ENCODE data around the gene PDE4D.
"Not testable (repeated sequence)": the region's sequence is repeated elsewhere in the genome, so short reads cannot be mapped to it uniquely, and the experiment has no call there.

The PDE4D gene

DNA sequence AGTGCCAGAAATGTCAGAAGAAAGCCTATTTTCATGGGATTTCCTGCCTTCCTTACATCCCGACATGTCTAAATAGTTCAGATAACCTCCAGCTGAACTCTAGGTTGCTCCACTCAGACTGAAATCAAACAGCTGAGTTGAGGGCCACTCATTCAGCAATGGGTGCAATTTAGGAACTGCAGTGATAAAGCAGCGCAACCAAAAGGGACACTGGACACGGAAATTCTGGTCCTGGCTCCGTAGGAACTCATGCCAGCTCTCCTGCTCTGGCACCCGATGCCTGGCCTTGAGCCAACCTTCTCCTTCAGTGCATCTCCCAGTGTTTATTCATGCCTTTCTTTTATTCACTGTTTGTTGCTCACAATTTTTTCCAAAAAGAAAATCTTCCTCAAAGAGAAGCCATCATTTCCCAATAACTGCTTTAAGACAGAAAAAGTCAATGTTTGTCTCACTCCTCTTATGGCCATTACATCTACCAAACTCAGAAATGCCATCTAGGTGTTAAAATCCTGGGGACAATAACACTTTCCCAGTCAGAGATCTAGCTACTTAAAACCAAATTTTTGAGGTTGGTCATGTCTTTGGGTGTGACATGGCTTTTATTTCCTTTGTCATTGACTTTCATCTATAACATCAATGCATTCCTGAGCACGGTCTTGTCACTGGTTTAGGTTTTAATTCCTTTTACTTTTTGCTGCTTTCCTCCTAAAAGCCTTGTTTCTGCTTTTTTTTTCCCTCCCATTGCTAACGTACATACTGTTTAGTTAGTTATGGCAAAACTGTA, 126.9 kb downstream of the PDE4D start:
- DNase-seq (ENCODE audit: low read depth) = no peak
- no peak overlapping the region for H3K4me3 ChIP-seq (ENCODE audit: low read length)
- TF ChIP-seq, protein P1, sequence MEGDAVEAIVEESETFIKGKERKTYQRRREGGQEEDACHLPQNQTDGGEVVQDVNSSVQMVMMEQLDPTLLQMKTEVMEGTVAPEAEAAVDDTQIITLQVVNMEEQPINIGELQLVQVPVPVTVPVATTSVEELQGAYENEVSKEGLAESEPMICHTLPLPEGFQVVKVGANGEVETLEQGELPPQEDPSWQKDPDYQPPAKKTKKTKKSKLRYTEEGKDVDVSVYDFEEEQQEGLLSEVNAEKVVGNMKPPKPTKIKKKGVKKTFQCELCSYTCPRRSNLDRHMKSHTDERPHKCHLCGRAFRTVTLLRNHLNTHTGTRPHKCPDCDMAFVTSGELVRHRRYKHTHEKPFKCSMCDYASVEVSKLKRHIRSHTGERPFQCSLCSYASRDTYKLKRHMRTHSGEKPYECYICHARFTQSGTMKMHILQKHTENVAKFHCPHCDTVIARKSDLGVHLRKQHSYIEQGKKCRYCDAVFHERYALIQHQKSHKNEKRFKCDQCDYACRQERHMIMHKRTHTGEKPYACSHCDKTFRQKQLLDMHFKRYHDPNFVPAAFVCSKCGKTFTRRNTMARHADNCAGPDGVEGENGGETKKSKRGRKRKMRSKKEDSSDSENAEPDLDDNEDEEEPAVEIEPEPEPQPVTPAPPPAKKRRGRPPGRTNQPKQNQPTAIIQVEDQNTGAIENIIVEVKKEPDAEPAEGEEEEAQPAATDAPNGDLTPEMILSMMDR (conservative IDR thresholded peaks at IDR 0.05; ENCODE audit: low read length) = no peak

DNA sequence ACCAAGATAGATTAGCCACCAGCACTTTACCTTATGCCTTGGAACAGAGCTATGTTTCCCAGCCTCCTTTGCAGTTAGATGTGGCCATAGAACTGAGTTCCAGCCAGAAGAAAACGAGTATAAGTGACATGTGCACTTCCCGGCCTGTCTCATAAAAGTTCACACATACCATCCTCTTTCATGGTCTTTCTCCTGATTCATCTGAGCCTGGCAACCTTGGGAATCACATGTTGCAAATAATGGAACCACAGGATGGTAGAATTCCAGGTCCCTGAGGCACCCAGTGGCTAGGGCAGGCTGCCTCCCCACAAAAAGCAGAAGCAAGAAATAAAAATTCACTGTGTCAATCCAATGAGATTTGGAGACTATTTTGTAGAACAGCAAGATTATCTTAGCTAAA, 128.1 kb downstream of the PDE4D start:
- no peak overlapping the region for H3K4me3 ChIP-seq (ENCODE audit: low read length)
- TF ChIP-seq, protein P1 (conservative IDR thresholded peaks at IDR 0.05; ENCODE audit: low read length) = no peak
- DNase-seq (ENCODE audit: low read depth) = no peak

DNA sequence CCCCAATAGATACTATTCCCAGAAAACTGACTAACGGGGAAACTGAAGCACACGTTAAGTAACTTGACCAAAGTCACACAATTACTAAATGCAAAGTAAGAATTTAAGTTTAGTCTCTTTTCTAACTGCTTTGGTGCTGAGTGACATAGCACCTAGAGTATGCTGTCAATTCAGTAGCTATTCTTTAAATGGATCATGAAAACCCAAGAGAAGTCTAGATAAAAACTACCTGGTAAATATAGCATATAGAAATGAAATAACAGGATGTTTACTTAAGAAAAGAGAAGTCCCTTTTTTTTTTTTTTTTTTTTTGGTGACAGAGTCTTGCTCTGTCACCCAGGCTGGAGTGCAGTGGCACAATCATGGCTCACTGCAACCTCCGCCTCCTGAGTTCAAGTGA, 129.2 kb downstream of the PDE4D start:
- no peak overlapping the region for H3K4me3 ChIP-seq (ENCODE audit: low read length)
- DNase-seq (ENCODE audit: low read depth) = no peak
- TF ChIP-seq, protein P1 (conservative IDR thresholded peaks at IDR 0.05; ENCODE audit: low read length) = no peak

DNA sequence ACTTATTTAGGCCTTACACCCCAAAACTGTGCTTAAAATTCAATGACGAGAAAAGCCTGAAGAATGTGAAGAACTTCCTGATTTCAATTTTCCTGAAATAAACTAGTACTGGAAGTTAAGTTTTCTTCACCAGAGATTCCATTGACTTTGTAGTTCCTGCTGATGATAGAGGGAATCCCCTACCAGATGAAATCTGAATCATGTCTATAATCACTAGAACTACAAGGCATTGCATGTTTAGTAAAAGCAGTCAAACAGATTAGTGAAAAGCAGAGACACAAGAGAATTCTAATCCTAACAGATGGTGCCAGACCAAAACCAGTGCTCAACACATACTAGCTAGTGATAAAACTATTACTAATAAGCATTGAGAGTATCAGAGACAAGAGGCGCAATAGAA, 130.0 kb downstream of the PDE4D start:
- TF ChIP-seq, protein P1 (conservative IDR thresholded peaks at IDR 0.05; ENCODE audit: low read length) = no peak
- no peak overlapping the region for H3K4me3 ChIP-seq (ENCODE audit: low read length)
- no peak for DNase-seq (ENCODE audit: low read depth)

DNA sequence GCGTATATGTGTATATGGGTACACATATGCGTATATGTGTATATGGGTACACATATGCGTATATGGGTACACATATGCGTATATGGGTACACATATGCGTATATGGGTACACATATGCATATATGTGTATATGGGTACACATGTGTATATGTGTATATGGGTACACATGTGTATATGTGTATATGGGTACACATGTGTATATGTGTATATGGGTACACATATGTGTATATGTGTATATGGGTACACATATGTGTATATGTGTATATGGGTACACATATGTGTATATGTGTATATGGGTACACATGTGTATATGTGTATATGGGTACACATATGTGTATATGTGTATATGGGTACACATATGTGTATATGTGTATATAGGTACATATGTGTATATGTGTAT, 131.3 kb downstream of the PDE4D start:
- not testable (repeated sequence) for H3K4me3 ChIP-seq (ENCODE audit: low read length); DNase-seq (ENCODE audit: low read depth)

DNA sequence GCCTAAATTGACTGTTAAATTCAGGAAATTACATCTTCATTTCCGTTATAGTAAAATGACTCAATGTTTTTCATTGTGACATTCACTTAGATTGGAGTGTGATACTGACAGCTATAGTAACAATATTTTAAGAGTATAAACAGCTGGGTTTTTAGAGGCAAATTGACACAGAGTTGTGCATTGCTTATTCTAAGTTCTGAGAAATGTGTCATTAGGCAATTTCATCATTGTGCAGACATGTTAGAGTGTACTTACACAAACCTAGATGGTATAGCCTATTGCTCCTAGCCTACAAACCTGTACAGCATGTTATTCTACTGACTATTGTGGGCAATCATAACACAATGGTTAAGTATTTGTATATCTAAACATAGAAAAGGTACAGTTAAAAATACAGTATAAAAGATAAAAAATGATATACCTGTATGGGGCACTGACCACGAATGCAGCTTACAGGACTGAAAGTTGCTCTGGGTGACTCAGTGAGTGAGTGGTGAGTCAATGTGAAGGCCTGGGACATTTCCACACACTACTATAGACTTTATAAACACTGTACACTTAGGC, 132.7 kb downstream of the PDE4D start:
- no peak overlapping the region for H3K4me3 ChIP-seq (ENCODE audit: low read length)
- TF ChIP-seq, protein P1 (conservative IDR thresholded peaks at IDR 0.05; ENCODE audit: low read length) = no peak
- DNase-seq (ENCODE audit: low read depth) = peak; percentile 37

DNA sequence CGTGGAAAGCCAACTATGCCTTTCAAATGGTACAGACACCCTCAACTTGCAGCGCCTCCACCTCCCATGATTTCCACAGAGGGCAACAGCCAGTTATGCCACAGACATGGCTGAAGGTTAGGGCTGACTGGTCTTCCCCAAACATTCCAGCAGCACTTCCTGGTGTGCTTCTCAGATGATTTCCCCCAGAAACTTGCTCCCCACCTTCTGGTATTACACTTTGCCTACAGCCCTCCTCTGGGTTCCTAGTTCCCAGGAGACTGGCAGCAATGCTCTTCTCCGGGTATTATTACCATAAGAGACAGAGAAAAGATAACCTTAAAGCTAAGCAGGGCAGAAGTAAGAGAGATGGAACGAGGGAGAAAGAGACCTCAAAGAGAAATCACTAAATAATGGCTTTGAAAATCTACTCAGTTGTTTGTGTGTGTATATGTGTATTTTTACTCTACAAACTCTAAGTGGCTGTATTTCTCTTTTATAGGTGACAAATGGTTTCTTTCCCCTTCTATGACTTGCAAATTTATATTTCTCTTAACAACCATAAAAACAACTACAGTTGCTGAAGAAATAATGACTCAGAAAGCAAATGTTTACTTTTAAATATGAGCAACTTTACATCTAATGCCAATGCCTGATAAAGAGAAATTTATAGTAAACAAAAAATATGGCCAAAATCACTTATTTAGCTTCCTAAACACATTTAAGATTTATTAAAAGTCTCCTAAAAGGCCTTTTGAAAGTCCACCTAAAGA, 133.8 kb downstream of the PDE4D start:
- TF ChIP-seq, protein P1 (conservative IDR thresholded peaks at IDR 0.05; ENCODE audit: low read length) = no peak
- no peak for DNase-seq (ENCODE audit: low read depth)
- H3K4me3 ChIP-seq (ENCODE audit: low read length) = no peak overlapping the region

All from AG10803 (cell line).